Activated T-helper 17 cell treated with anti-CD3 and anti-CD28 coated beads, Interleukin-2, amount 50 U/mL, for 72 hours (primary cell): Measurements from ENCODE around the gene SERINC2. TPM values are rescaled to one million over a fixed set of nuclear protein-coding genes. Genes with fewer than 3 reads are reported as not detected.
"Not testable (repeated sequence)": the region's sequence is repeated elsewhere in the genome, so short reads cannot be mapped to it uniquely, and the experiment has no call there.

Source experiments
- ATAC-seq: fragments of 150-1000 bp; cut with Tn5 transposase; replicated peaks from 2 replicates; pipeline ENCODE4 v1.10.0; 2021; ENCODE audit warnings: mild to moderate bottlenecking, moderate library complexity
- H3K27ac Mint-ChIP-seq: one replicate; pipeline ENCODE4 v1.8.0; 2022; ENCODE audit warnings: mixed read lengths
- H3K27me3 Mint-ChIP-seq: one replicate; pipeline ENCODE4 v1.8.0; 2022; ENCODE audit warnings: mixed read lengths
- H3K36me3 Mint-ChIP-seq: one replicate; pipeline ENCODE4 v1.8.0; 2022; ENCODE audit warnings: low read depth, mild to moderate bottlenecking, mixed read lengths
- H3K4me1 Mint-ChIP-seq: one replicate; pipeline ENCODE4 v1.8.0; 2022; ENCODE audit warnings: mixed read lengths
- H3K4me3 Mint-ChIP-seq: one replicate; pipeline ENCODE4 v1.8.0; 2022; ENCODE audit warnings: mild to moderate bottlenecking, mixed read lengths
- H3K9me3 Mint-ChIP-seq: one replicate; pipeline ENCODE4 v1.8.0; 2022; ENCODE audit warnings: mixed read lengths
- total RNA-seq, 2 donors: library from RNA; stranded (reverse); gene quantifications; one replicate each; pipeline ENCODE4 v1.2.3, GENCODE V29; 2022

The SERINC2 gene
- total RNA-seq, 2 donors from 2014 or later = 0.13 TPM; not detected in 1

DNA sequence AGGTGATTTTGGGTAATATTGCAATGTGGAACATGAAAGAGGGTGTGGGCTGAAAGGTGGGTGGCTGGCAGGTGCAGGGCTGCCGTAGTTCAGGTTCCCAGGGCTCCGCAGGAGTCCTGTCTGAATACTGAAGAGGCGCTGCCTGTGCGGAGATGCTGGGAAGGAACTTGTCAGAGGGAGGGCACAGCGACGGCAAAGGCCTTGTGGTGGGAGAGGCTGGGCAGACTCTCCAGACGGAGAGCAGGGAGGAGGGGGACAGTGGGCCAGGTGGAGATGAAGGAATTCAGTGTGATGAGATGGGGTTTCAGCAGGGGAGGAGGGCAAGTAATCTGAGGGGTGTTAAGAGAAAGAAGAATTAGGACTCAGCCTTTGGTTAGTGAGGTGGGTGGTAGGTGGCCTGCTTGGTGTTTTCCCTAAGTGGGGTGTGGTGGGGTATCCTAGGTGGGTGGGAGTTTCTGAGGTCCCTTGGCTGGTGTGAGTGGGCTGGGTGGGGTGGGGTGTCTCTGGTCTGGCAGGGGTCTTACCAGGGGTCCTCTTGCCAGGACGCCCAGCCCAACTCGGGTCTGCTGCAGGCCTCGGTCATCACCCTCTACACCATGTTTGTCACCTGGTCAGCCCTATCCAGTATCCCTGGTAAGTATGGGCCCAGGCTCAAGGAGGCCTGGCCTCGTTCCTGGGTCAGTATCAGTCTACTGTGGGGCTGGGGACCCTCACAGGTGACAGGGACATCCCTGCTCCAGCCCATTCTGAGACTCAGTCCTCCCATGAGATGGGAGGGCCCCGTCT is 15.6 kb downstream of the SERINC2 start:
- H3K4me1 Mint-ChIP-seq = no peaks in the 10 kb centered on the region
- H3K36me3 Mint-ChIP-seq = no peaks in the 10 kb centered on the region
- no peaks in the 10 kb centered on the region for H3K9me3 Mint-ChIP-seq
- peaks cover 7% of the 10 kb centered on the region for H3K27me3 Mint-ChIP-seq
- ATAC-seq = no peak
- H3K27ac Mint-ChIP-seq = no peak overlapping the region
- no peak overlapping the region for H3K4me3 Mint-ChIP-seq

DNA sequence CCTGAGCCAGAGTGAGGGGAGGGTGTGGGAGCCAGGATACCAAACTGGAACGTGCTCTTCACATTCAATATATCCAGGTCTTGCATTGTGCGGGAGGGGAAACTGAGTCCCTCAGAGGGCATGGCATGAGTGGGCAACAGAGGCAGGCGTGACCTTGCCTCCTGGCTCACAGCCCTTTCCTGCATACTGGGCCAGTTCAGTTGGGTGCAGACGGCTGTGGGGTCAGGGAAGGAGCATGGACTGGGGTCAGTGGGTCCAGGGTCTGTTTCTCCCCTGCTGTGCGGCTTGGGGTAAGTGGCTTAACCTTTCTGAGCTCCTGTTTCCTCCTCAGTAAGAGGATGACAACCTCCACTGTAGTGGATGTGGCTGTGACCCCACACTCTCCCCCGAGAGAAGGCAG is 16.6 kb downstream of the SERINC2 start:
- Mint-ChIP-seq H3K36me3 (no peaks in the 10 kb centered on the region), H3K9me3 (no peaks in the 10 kb centered on the region), H3K4me1 (no peaks in the 10 kb centered on the region), H3K4me3 (no peak overlapping the region), H3K27ac (no peak overlapping the region), H3K27me3 (peaks cover 2% of the 10 kb centered on the region)
- ATAC-seq = no peak

DNA sequence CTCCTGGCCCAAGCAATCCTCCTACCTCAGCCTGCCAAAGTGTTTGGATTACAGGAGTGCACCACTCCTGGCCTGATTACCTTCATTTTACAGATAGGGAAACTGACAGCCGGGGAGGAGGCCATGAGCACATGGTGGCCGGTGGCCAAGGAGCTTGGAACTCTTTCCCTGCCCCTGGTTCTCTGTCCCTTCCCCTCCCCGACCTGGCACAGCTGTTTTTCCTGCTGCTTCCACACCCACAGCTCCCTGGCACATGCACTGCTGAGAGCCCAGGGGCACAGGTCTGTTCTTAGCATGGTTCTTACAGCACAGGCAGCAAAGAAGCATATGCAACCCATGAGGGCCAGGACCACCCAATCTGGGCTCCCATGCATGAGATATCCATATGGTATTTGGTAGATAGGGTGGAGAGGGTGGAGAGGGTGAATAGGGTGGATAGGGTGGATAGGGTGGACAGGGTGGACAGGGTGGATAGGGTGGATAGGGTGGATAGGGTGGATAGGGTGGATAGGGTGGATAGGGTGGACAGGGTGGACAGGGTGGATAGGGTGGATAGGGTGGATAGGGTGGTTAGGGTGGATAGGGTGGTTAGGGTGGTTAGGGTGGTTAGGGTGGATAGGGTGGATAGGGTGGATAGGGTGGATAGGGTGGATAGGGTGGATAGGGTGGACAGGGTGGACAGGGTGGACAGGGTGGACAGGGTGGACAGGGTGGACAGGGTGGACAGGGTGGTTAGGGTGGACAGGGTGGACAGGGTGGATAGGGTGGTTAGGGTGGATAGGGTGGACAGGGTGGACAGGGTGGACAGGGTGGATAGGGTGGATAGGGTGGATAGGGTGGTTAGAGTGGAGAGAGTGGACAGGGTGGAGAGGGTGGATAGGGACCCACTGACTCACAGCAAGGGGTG is 18.6 kb downstream of the SERINC2 start:
- H3K9me3 Mint-ChIP-seq, H3K4me3 Mint-ChIP-seq, ATAC-seq, H3K27ac Mint-ChIP-seq, H3K36me3 Mint-ChIP-seq, H3K4me1 Mint-ChIP-seq, H3K27me3 Mint-ChIP-seq: not testable (repeated sequence)

DNA sequence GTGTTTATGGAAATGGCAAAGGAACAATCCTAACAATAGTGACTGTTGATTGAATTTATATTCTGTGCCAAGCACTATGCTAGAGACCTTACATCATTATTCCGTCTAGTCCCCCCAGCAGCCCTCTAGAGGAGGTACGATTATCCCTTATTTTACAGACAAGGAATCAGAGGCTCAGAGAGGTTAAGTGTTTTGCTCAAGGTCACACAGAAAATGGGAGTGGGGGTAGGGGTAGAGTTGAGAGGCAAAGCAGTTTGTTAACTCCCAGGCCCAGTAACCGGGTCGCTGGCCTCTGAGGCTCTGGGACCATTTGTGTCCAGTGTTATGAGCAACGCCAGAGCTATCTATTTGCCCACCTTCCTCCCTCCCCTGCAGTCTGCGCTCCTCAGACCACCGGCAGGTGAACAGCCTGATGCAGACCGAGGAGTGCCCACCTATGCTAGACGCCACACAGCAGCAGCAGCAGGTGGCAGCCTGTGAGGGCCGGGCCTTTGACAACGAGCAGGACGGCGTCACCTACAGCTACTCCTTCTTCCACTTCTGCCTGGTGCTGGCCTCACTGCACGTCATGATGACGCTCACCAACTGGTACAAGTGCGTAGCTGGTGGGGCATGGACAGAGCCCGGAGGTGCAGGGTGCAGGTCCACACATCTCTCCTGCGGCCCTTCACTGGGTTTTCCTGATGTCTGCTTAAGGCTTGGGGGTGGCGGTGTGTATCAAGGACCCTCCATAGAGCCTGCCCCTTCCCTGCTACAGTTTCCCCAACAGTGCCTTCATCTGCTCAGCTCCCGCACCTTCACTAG is 19.8 kb downstream of the SERINC2 start:
- Mint-ChIP-seq H3K4me3 (no peak overlapping the region), H3K27me3 (peaks cover 11% of the 10 kb centered on the region), H3K4me1 (no peaks in the 10 kb centered on the region), H3K27ac (no peak overlapping the region), H3K9me3 (no peaks in the 10 kb centered on the region), H3K36me3 (no peaks in the 10 kb centered on the region)
- ATAC-seq = no peak

DNA sequence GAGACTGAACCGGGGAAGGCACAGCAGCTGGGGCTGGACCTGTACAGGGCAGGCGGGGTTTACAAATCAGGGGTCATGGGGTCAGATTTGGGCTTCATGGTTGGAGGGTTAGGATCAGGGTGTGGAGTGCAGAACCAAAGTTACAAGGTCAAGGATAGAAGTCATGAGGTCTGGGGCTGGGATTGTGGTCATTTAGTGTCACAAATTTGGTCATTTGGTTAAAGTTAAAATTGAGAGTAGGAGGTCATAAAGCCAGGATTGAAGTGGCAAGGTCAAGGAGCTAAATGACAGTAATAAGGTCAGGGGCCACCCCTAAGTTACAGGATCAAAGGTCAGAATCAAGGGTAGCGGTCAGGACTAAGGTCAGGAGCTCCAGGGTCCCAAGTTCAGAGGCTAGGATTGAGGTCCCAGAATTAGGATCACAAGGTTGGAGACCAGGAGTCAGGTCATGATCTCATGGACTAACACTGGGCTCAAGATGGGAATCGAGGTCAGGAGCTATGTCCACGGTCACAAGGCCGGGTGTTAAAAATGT is 20.4 kb downstream of the SERINC2 start:
- no peaks in the 10 kb centered on the region for H3K36me3 Mint-ChIP-seq
- H3K9me3 Mint-ChIP-seq = no peaks in the 10 kb centered on the region
- no peak overlapping the region for H3K4me3 Mint-ChIP-seq
- no peaks in the 10 kb centered on the region for H3K4me1 Mint-ChIP-seq
- no peak overlapping the region for H3K27ac Mint-ChIP-seq
- peaks cover 11% of the 10 kb centered on the region for H3K27me3 Mint-ChIP-seq
- no peak for ATAC-seq

DNA sequence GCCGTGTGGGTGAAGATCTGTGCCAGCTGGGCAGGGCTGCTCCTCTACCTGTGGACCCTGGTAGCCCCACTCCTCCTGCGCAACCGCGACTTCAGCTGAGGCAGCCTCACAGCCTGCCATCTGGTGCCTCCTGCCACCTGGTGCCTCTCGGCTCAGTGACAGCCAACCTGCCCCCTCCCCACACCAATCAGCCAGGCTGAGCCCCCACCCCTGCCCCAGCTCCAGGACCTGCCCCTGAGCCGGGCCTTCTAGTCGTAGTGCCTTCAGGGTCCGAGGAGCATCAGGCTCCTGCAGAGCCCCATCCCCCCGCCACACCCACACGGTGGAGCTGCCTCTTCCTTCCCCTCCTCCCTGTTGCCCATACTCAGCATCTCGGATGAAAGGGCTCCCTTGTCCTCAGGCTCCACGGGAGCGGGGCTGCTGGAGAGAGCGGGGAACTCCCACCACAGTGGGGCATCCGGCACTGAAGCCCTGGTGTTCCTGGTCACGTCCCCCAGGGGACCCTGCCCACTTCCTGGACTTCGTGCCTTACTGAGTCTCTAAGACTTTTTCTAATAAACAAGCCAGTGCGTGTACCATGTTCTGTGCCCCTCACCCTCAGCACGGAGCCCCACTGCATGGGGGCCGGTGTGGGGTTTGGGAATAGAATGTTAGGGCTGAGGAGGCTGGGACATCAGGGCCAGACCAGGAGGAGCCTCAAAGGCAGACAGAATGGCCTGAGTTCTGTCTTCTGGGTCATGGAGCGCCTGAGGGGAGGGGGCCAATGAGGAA is 21.3 kb downstream of the SERINC2 start:
- no peak for ATAC-seq
- H3K27ac Mint-ChIP-seq = no peak overlapping the region
- peaks cover 11% of the 10 kb centered on the region for H3K27me3 Mint-ChIP-seq
- H3K4me1 Mint-ChIP-seq = no peaks in the 10 kb centered on the region
- no peaks in the 10 kb centered on the region for H3K36me3 Mint-ChIP-seq
- no peak overlapping the region for H3K4me3 Mint-ChIP-seq
- H3K9me3 Mint-ChIP-seq = no peaks in the 10 kb centered on the region

DNA sequence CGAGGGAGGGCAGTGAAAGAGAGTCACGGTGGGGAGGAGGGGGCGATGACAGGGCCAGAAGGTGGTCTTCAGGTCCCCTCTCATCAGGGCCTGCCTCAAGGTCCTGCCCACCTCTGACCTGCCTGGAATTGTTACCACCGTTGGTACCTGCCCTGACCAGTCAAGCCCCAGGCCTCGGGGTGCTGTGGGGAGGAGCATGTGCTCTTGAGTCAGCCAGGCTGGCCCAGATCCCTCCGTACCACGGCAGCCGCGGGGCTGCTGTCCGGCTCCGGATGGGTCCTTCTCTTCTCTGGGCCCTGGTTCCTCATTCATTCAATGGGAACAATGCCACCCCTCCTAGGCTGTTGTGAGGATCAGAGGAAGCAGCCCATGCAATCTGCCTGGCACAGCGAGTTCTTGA is 22.0 kb downstream of the SERINC2 start:
- H3K36me3 Mint-ChIP-seq = no peaks in the 10 kb centered on the region
- no peaks in the 10 kb centered on the region for H3K9me3 Mint-ChIP-seq
- no peak overlapping the region for H3K27ac Mint-ChIP-seq
- peak; percentile 11 for ATAC-seq
- no peak overlapping the region for H3K4me3 Mint-ChIP-seq
- no peaks in the 10 kb centered on the region for H3K4me1 Mint-ChIP-seq
- H3K27me3 Mint-ChIP-seq = peaks cover 11% of the 10 kb centered on the region

DNA sequence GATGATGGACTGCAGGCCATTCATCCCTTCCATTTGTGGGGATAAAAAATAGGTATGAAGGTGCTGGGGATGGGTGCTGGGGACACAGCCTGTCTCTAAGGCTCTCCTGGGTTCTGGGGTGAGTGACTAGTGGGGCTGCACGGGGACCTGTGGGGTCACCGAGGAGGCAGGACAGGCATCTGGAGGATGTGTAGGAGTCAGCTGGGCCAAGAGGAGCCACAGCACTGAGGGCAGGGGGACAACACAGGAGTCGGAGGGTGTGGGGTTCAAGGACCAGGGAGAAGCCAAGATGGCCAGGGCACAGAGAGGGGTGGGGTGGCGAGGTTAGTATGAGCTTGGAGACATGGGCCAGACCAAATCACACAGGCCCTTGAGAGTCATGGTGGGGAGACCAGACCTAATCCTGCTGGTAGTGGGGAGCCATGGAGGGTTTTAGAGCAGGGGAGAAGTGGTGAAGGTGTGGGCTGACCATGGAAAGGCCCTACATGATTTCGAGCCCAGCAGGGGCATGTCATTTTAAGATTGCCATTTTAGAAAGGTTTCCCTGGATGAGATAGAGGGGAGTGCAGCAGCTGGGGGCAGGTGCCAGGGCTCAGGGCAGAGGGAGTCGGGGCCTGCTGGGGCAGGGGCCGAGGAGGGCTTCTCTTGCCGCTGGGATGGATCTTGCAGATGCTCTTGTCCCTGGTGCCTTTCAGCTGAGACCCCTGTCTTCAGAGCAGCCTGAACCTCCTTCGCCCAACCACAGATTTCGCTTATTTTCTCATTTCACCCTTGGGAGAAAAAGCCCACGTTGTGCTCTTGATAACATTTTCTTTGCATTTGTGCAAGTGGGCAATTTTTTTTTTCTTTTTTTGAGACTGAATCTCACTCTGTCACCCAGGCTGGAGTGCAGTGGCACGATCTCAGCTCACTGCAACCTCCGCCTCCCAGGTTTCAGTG is 22.7 kb downstream of the SERINC2 start:
- no peaks in the 10 kb centered on the region for H3K9me3 Mint-ChIP-seq
- H3K27ac Mint-ChIP-seq = no peak overlapping the region
- no peaks in the 10 kb centered on the region for H3K36me3 Mint-ChIP-seq
- no peak for ATAC-seq
- no peak overlapping the region for H3K4me3 Mint-ChIP-seq
- no peaks in the 10 kb centered on the region for H3K4me1 Mint-ChIP-seq
- peaks cover 11% of the 10 kb centered on the region for H3K27me3 Mint-ChIP-seq

DNA sequence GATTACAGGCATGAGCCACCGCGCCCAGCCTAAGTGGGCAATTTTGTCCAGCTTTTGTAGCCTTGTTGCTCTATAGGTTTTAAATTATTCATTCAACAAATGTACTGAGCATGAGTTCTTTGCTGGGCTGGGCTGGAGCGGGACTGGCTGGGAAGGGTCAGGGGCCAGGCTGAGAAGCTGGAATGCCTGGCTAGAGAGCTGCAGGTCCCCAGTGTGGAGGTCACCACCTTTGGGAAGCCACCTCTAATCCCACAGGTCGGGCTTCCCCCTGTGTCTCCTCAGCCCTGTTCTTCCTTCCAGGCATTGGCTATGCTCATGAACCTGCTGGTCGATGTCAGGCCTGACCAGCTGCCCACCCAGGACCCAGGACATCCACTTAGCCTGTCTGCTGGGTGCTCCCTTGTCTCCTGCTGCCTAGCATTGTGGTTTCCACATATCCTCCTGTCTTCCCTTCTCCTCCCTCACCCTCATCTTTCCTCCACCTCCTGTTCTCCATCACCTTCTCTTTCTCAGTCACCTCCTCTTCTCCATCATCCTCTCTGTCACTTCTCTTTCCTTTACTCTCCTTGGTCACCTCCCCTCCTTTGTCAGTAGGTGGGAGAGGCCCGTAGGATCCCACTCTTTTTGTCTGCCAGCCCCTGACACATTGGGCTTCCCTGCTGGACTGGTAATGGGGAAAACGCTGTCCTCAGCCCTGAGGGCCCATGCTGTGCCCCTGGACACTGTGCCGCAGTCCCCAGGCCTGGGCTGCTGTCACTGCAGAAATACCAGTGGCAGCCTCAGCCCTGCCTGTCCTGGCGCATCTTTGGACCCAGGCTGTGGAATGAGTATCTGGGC is 23.8 kb downstream of the SERINC2 start:
- no peak for ATAC-seq
- H3K9me3 Mint-ChIP-seq = no peaks in the 10 kb centered on the region

DNA sequence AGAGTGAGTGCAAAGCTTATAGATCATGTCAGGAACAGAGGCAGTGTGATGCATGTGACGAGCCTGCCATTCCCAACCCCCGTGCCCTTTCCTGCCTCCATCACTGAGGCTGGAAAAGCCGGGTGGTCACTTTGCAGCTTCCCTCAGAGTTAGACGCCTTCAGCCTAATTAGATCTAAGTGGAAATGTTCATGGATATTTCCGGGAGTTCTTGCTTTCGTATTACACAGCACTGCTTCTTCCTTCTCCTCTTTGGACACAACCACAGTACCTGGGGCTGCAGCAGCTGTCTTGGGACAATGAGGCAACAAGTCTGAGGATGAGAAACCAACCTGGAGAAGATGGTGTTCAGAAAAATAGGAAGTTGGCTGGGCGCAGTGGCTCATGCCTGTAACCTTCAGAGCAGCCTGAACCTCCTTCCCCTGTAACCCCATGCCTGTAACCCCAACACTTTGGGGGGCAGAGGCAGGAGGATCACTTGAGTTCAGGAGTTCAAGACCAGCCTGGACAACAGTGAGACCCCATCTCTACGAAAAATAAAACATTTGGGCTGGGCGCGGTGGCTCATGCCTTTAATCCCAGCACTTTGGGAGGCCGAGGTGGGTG is 24.5 kb downstream of the SERINC2 start:
- Mint-ChIP-seq H3K27me3 (peaks cover 11% of the 10 kb centered on the region), H3K4me1 (no peaks in the 10 kb centered on the region), H3K9me3 (no peaks in the 10 kb centered on the region), H3K4me3 (no peak overlapping the region), H3K27ac (no peak overlapping the region), H3K36me3 (no peaks in the 10 kb centered on the region)
- ATAC-seq = no peak

More for the DNA sequence above, 23.8 kb downstream of the SERINC2 start:
- no peaks in the 10 kb centered on the region for H3K4me1 Mint-ChIP-seq
- H3K4me3 Mint-ChIP-seq = no peak overlapping the region
- no peaks in the 10 kb centered on the region for H3K36me3 Mint-ChIP-seq
- peaks cover 11% of the 10 kb centered on the region for H3K27me3 Mint-ChIP-seq
- no peak overlapping the region for H3K27ac Mint-ChIP-seq

DNA sequence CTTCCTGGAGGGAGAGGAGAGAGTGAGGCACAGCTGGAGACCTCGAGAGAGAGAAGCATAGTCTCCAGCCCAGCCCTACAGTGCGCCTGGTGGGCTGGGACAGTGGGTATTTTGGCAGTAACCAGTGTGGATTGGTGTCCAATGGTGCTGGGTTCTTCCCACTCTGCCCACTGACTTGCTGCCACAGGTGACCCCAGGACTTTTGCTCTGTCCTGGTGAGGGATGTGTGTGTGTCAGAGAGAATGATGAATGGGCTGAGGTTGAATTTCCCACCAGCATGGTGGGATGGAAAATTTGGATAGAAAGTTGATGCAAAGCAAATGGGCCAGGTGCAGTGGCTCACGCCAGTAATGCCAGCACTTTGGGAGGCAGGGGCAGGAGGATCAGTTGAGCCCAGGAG is 26.3 kb downstream of the SERINC2 start:
- ATAC-seq = no peak
- peaks cover 11% of the 10 kb centered on the region for H3K27me3 Mint-ChIP-seq
- H3K9me3 Mint-ChIP-seq = no peaks in the 10 kb centered on the region
- no peak overlapping the region for H3K27ac Mint-ChIP-seq
- H3K4me1 Mint-ChIP-seq = no peaks in the 10 kb centered on the region
- no peaks in the 10 kb centered on the region for H3K36me3 Mint-ChIP-seq
- H3K4me3 Mint-ChIP-seq = no peak overlapping the region

DNA sequence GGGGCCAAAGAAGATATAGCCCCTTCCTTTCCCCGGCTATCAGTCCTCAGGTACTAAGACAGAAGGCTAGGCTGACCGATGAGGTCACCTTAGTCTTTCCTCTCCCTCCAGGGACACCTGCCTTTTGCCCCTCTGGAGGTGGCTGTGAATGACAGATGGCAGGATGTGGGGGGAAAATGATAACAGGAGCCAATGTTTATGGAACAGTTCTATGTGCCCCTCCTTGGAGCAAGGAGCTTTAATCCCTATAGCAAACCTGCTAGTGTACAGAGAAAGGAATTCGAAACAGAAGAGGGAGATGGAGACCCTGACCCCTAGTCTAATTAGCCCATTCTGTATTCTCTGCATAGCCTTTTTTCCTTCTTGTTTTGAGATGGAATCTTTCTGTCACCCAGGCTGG is 28.1 kb downstream of the SERINC2 start:
- Mint-ChIP-seq H3K4me3 (no peak overlapping the region), H3K36me3 (no peaks in the 10 kb centered on the region), H3K27ac (no peak overlapping the region), H3K9me3 (no peaks in the 10 kb centered on the region), H3K4me1 (no peaks in the 10 kb centered on the region), H3K27me3 (peaks cover 4% of the 10 kb centered on the region)
- no peak for ATAC-seq
